Smooth muscle cell (in vitro differentiated cells): Measurements from ENCODE around the gene GUCY2D. TPM values are rescaled to one million over a fixed set of nuclear protein-coding genes. Genes with fewer than 3 reads are reported as not detected.
A peak's percentile ranks its signal among the peaks of the same experiment; 100 is the strongest.
"Not testable (repeated sequence)": the region's sequence is repeated elsewhere in the genome, so short reads cannot be mapped to it uniquely, and the experiment has no call there.

ENCODE experiments used
- DNase-seq: peaks from one replicate; lab custom pipeline; 2025; ENCODE audit not compliant: unreplicated experiment; lab: John Stamatoyannopoulos, UW
- H2AFZ ChIP-seq: fragments of 200-600 bp; sonication (generic); 2 replicates; pipeline ENCODE4 v1.6.0; 2016; ENCODE audit warnings: antibody characterized with exemption, low read depth, mild to moderate bottlenecking
- H3F3A ChIP-seq: fragments of 200-600 bp; sonication (generic); 2 replicates; pipeline ENCODE4 v1.6.0; 2017; ENCODE audit warnings: antibody characterized with exemption, low read depth
- H3K27ac ChIP-seq: fragments of 200-600 bp; sonication (generic); 2 replicates; pipeline ENCODE4 v1.5.1; 2016; ENCODE audit warnings: low read depth, mild to moderate bottlenecking
- H3K27me3 ChIP-seq: fragments of 200-600 bp; sonication (generic); 2 replicates; pipeline ENCODE4 v1.6.1; 2016; ENCODE audit warnings: low read depth, mild to moderate bottlenecking
- H3K36me3 ChIP-seq: fragments of 200-600 bp; sonication (generic); 2 replicates; pipeline ENCODE4 v1.5.1; 2016; ENCODE audit warnings: low read depth
- H3K4me1 ChIP-seq: fragments of 200-600 bp; sonication (generic); 2 replicates; pipeline ENCODE4 v1.5.1; 2016; ENCODE audit warnings: low read depth
- H3K4me2 ChIP-seq: fragments of 200-600 bp; sonication (generic); 2 replicates; pipeline ENCODE4 v1.6.0; 2016; ENCODE audit warnings: mild to moderate bottlenecking
- H3K4me3 ChIP-seq: fragments of 200-600 bp; sonication (generic); 2 replicates; pipeline ENCODE4 v1.5.1; 2016; ENCODE audit warnings: mild to moderate bottlenecking
- H3K79me2 ChIP-seq: fragments of 200-600 bp; sonication (generic); 2 replicates; pipeline ENCODE4 v1.6.0; 2016; ENCODE audit warnings: low read depth, mild to moderate bottlenecking
- H3K9ac ChIP-seq: fragments of 200-600 bp; sonication (generic); 2 replicates; pipeline ENCODE4 v1.6.0; 2016; ENCODE audit warnings: low read depth
- H3K9me3 ChIP-seq: fragments of 200-600 bp; sonication (generic); replicated peaks from 2 replicates; pipeline ENCODE4 v1.5.1; 2016; ENCODE audit warnings: low read depth
- H4K20me1 ChIP-seq: fragments of 200-600 bp; sonication (generic); 2 replicates; pipeline ENCODE4 v1.6.0; 2016; ENCODE audit warnings: low read depth
- CTCF ChIP-seq: fragments of 200-600 bp; sonication (generic); IDR thresholded peaks from 2 replicates; pipeline ENCODE4 v1.5.1; 2017; ENCODE audit warnings: borderline replicate concordance, mild to moderate bottlenecking, antibody characterized with exemption; ENCODE audit not compliant: insufficient read depth, poor library complexity, severe bottlenecking
- WGBS: methylation state at CpG from one replicate; pipeline ENCODE4 v1.1.7; 2016; ENCODE audit warnings: low lambda C conversion rate; 5-methylcytosine and 5-hydroxymethylcytosine counted together
- polyA plus RNA-seq: library from polyadenylated mRNA; unstranded; fragments of >200 nt; fragmentation: Nextera tagmentation; extraction: Ambion mirVana; gene quantifications from 2 replicates; pipeline ENCODE4 v1.2.1, GENCODE V29; 2016
- total RNA-seq: library from RNA; depleted of rRNA; stranded (reverse); fragments of >200 nt; gene quantifications from 2 replicates; pipeline ENCODE4 v1.2.3, GENCODE V29; 2014

The GUCY2D gene
- total and polyA plus RNA-seq, 2 experiments from 2014 or later = 0.57 TPM; not detected in 1

- no peaks in the 10 kb centered on the region for H4K20me1 ChIP-seq
- H3F3A ChIP-seq = no peaks in the 10 kb centered on the region
- peaks cover 15% of the 10 kb centered on the region for H3K4me1 ChIP-seq
- H3K36me3 ChIP-seq = no peaks in the 10 kb centered on the region
- H3K27ac ChIP-seq = no peak overlapping the region
- 96% methylated on average over 9 of the region's 9 CpGs for WGBS
- no peaks in the 10 kb centered on the region for H3K79me2 ChIP-seq
- H3K4me3 ChIP-seq = no peak overlapping the region
- DNase-seq = no peak
- no peak overlapping the region for H3K9ac ChIP-seq
- no peak overlapping the region for H2AFZ ChIP-seq
- no peak for TF ChIP-seq CTCF
- no peak overlapping the region for H3K4me2 ChIP-seq
- no peaks in the 10 kb centered on the region for H3K9me3 ChIP-seq
- H3K27me3 ChIP-seq = no peaks in the 10 kb centered on the region
These were observed 18.6 kb downstream of the GUCY2D start for GRCh38 chr17:8020776-8021564.

GRCh38 chr17:8021565-8022359 lies 19.3 kb downstream of the GUCY2D start:
- no peaks in the 10 kb centered on the region for H3K9me3 ChIP-seq
- no peak for TF ChIP-seq CTCF
- no peak overlapping the region for H3K4me3 ChIP-seq
- H3K27me3 ChIP-seq = no peaks in the 10 kb centered on the region
- H3K4me2 ChIP-seq = no peak overlapping the region
- no peak overlapping the region for H2AFZ ChIP-seq
- no peak overlapping the region for H3K9ac ChIP-seq
- H3K4me1 ChIP-seq = peaks cover 15% of the 10 kb centered on the region
- no peaks in the 10 kb centered on the region for H3F3A ChIP-seq
- no peaks in the 10 kb centered on the region for H3K36me3 ChIP-seq
- no peaks in the 10 kb centered on the region for H4K20me1 ChIP-seq
- H3K79me2 ChIP-seq = no peaks in the 10 kb centered on the region
- DNase-seq = no peak
- no peak overlapping the region for H3K27ac ChIP-seq
- 93% methylated on average over 13 of the region's 13 CpGs for WGBS

GRCh38 chr17:8022360-8023003 lies 20.1 kb downstream of the GUCY2D start:
- Histone ChIP-seq H3K4me1 (peaks cover 12% of the 10 kb centered on the region), H3K79me2 (no peaks in the 10 kb centered on the region), H2AFZ (no peak overlapping the region), H3F3A (no peaks in the 10 kb centered on the region), H3K9me3 (no peaks in the 10 kb centered on the region), H3K9ac (no peak overlapping the region), H3K4me2 (no peak overlapping the region), H3K27me3 (no peaks in the 10 kb centered on the region), H3K27ac (peak overlapping the region; percentile 10), H3K36me3 (no peaks in the 10 kb centered on the region), H4K20me1 (no peaks in the 10 kb centered on the region), H3K4me3 (no peak overlapping the region)
- no peak for DNase-seq
- 74% methylated on average over 4 of the region's 4 CpGs for WGBS
- TF ChIP-seq CTCF = no peak

- not testable (repeated sequence) for H3K36me3 ChIP-seq, H3F3A ChIP-seq, H3K9me3 ChIP-seq, H3K27ac ChIP-seq, H3K4me1 ChIP-seq, H4K20me1 ChIP-seq, DNase-seq, H3K9ac ChIP-seq, H3K4me2 ChIP-seq, H3K4me3 ChIP-seq, H3K79me2 ChIP-seq, H3K27me3 ChIP-seq, H2AFZ ChIP-seq
- WGBS = 77% methylated on average over 6 of the region's 6 CpGs
These were observed 21.7 kb downstream of the GUCY2D start for GRCh38 chr17:8024161-8024560.
